Measurements from ENCODE around the gene TJP3.

DNA sequence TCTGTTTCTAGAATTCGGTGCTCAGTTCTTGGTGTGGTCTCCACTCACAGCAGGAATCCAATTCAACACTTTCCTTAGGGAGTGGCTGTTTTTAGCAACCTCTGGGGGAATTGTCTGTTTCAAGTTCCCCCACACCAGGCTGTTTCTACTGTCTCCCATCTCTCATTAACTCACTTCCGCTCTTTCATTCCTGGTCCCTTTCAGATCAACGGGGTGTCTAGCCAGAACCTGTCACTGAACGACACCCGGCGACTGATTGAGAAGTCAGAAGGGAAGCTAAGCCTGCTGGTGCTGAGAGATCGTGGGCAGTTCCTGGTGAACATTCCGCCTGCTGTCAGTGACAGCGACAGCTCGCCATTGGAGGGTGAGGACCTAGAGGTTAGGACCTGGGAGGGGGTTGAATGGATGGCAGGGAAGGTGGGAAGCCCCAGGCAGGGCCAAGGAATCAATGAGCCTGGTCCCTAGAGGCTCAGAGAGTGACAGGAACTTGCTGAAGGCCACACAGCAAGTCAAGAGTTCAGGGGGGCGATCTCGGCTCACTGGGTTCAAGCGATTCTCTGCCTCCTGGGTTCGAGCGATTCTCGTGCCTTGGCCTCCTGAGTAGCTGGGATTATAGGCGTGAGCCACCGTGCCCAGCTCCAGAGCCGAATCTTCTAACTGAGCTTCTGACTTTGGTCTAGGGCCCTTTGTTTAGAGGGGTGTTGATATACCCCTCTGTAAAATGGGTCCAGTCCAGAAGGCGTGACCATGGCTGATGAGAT is 25.5 kb downstream of the TJP3 start:
- TF ChIP-seq, protein P1, sequence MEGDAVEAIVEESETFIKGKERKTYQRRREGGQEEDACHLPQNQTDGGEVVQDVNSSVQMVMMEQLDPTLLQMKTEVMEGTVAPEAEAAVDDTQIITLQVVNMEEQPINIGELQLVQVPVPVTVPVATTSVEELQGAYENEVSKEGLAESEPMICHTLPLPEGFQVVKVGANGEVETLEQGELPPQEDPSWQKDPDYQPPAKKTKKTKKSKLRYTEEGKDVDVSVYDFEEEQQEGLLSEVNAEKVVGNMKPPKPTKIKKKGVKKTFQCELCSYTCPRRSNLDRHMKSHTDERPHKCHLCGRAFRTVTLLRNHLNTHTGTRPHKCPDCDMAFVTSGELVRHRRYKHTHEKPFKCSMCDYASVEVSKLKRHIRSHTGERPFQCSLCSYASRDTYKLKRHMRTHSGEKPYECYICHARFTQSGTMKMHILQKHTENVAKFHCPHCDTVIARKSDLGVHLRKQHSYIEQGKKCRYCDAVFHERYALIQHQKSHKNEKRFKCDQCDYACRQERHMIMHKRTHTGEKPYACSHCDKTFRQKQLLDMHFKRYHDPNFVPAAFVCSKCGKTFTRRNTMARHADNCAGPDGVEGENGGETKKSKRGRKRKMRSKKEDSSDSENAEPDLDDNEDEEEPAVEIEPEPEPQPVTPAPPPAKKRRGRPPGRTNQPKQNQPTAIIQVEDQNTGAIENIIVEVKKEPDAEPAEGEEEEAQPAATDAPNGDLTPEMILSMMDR (IDR thresholded peaks at IDR 0.05) = no peak
- TF ChIP-seq POLR2A (IDR thresholded peaks at IDR 0.05) = no peak
